Measurements from ENCODE around the gene HOPX.
A peak's percentile ranks its signal among the peaks of the same experiment; 100 is the strongest.

The HOPX gene

DNA sequence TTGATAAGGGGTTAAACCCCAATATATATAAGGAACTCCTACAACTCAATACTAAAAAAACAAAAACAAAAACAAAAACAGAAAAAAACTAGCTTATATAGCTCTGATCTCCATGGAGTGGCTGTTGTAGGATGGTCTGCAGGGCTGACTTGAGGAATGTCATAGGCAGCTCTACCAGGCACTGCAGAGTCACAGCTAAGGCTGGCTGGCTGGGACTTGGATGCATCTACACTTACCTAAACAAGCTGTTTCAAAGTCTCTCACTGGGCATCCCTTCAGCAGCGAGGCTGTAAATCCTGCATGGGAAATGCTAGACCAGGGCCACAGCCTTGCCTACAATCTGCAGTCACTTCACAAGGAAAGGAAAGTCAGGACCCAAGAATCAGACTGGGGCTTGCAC, 61.3 kb downstream of the HOPX start (continued):
- TF ChIP-seq HOXA7 (CRISPR knock-in tag; IDR thresholded peaks at IDR 0.05; ENCODE audit: borderline replicate concordance) (no peak), TRIM28 (IDR thresholded peaks at IDR 0.05; ENCODE audit: borderline replicate concordance, low read length) (no peak)

DNA sequence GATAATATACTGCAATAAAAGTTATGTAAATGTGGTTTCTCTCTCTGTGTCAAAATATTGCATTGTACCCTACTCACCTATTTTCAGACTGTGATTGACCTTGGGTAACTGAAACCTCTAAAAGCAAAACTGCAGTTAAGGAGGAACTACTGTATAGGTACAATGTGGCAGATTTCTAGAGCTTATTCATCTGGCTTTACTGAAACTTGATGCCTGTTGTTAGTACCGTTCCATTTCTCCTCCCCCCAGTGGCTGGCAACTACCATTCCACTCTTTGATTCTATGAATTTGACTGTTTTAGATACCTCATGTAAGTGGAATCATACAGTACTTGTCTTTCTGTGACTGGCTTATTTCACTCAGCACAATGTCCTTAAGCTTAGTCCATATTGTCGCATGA, 61.9 kb downstream of the HOPX start:
- CTCF ChIA-PET = interaction anchor here (0.5 to 1.2 kb wide), 2 partner anchors 14 to 21 kb away, joined by 3 to 4 read pairs; no protein-coding TSS in a partner anchor
- POLR2A ChIA-PET = interaction anchor here (1.0 kb wide), 1 partner anchor 217 kb away, joined by 3 read pairs; no protein-coding TSS in a partner anchor
- Histone ChIP-seq H3K4me3 (ENCODE audit: low read depth, low read length) (no peak overlapping the region), H3K4me1 (ENCODE audit: control insufficient read depth, insufficient read depth, low read length) (0 out of 2 replicates have a peak, but pooled peaks cover 2% of the 10 kb centered on the region), H3K36me3 (ENCODE audit: control insufficient read depth in 2 of 2, insufficient read depth in 1 of 2, low read length in 2 of 2) (no peaks in the 10 kb centered on the region), H3K9me3 (ENCODE audit: control insufficient read depth, insufficient read depth, low read depth, low read length) (no peaks in the 10 kb centered on the region), H3K27ac (ENCODE audit: extremely low read depth, low read depth, low read length) (no peak overlapping the region)
- TF ChIP-seq, protein P1, sequence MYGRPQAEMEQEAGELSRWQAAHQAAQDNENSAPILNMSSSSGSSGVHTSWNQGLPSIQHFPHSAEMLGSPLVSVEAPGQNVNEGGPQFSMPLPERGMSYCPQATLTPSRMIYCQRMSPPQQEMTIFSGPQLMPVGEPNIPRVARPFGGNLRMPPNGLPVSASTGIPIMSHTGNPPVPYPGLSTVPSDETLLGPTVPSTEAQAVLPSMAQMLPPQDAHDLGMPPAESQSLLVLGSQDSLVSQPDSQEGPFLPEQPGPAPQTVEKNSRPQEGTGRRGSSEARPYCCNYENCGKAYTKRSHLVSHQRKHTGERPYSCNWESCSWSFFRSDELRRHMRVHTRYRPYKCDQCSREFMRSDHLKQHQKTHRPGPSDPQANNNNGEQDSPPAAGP (tag by site-specific recombination; IDR thresholded peaks at IDR 0.05) = no peak
- no peak for TF ChIP-seq ZNF621 (tag by site-specific recombination; IDR thresholded peaks at IDR 0.05)
- no peak for TF ChIP-seq ZNF146 (tag by site-specific recombination; IDR thresholded peaks at IDR 0.05)
- TF ChIP-seq ZNF791 (tag by site-specific recombination; IDR thresholded peaks at IDR 0.05) = no peak
- no peak for TF ChIP-seq ZNF747 (tag by site-specific recombination; IDR thresholded peaks at IDR 0.05)
- TF ChIP-seq TCF7L2 (IDR thresholded peaks at IDR 0.05; ENCODE audit: borderline replicate concordance, low read depth, low read length) = no peak
- no peak for TF ChIP-seq KLF10 (tag by site-specific recombination; IDR thresholded peaks at IDR 0.05)
- TF ChIP-seq, protein P2, sequence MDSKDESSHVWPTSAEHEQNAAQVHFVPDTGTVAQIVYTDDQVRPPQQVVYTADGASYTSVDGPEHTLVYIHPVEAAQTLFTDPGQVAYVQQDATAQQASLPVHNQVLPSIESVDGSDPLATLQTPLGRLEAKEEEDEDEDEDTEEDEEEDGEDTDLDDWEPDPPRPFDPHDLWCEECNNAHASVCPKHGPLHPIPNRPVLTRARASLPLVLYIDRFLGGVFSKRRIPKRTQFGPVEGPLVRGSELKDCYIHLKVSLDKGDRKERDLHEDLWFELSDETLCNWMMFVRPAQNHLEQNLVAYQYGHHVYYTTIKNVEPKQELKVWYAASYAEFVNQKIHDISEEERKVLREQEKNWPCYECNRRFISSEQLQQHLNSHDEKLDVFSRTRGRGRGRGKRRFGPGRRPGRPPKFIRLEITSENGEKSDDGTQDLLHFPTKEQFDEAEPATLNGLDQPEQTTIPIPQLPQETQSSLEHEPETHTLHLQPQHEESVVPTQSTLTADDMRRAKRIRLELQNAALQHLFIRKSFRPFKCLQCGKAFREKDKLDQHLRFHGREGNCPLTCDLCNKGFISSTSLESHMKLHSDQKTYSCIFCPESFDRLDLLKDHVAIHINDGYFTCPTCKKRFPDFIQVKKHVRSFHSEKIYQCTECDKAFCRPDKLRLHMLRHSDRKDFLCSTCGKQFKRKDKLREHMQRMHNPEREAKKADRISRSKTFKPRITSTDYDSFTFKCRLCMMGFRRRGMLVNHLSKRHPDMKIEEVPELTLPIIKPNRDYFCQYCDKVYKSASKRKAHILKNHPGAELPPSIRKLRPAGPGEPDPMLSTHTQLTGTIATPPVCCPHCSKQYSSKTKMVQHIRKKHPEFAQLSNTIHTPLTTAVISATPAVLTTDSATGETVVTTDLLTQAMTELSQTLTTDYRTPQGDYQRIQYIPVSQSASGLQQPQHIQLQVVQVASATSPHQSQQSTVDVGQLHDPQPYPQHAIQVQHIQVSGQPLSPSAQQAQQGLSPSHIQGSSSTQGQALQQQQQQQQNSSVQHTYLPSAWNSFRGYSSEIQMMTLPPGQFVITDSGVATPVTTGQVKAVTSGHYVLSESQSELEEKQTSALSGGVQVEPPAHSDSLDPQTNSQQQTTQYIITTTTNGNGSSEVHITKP (tag by site-specific recombination; IDR thresholded peaks at IDR 0.05) = peak; percentile 50
- TF ChIP-seq KLF7 (tag by site-specific recombination; IDR thresholded peaks at IDR 0.05; ENCODE audit: borderline replicate concordance) = no peak
- TF ChIP-seq, protein P3, sequence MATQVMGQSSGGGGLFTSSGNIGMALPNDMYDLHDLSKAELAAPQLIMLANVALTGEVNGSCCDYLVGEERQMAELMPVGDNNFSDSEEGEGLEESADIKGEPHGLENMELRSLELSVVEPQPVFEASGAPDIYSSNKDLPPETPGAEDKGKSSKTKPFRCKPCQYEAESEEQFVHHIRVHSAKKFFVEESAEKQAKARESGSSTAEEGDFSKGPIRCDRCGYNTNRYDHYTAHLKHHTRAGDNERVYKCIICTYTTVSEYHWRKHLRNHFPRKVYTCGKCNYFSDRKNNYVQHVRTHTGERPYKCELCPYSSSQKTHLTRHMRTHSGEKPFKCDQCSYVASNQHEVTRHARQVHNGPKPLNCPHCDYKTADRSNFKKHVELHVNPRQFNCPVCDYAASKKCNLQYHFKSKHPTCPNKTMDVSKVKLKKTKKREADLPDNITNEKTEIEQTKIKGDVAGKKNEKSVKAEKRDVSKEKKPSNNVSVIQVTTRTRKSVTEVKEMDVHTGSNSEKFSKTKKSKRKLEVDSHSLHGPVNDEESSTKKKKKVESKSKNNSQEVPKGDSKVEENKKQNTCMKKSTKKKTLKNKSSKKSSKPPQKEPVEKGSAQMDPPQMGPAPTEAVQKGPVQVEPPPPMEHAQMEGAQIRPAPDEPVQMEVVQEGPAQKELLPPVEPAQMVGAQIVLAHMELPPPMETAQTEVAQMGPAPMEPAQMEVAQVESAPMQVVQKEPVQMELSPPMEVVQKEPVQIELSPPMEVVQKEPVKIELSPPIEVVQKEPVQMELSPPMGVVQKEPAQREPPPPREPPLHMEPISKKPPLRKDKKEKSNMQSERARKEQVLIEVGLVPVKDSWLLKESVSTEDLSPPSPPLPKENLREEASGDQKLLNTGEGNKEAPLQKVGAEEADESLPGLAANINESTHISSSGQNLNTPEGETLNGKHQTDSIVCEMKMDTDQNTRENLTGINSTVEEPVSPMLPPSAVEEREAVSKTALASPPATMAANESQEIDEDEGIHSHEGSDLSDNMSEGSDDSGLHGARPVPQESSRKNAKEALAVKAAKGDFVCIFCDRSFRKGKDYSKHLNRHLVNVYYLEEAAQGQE (tag by site-specific recombination; IDR thresholded peaks at IDR 0.05) = no peak
- TF ChIP-seq SETDB1 (IDR thresholded peaks at IDR 0.05; ENCODE audit: insufficient read length, low read length) = peak; percentile 11
- TF ChIP-seq ZNF843 (tag by site-specific recombination; IDR thresholded peaks at IDR 0.05) = no peak

DNA sequence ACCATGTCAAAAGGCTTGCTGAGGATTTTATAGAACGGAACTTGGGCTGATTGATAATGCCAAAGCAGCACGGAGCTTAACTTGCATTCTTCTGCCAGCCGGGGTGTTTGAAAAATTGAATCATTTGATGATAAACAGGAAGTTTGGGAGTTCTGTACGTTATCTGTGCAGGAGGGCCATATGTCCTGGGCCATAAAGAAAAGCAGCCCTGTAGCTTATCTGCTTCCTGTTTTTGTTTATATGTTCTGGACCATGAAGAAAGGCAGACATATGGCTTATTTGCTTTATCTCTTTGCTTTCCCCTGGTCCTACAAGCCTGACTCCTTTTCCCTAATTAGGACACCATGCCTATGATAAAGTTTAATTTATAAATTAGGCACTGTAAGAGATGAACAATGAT, 62.4 kb downstream of the HOPX start:
- CTCF ChIA-PET = interaction anchor here (1.2 kb wide), 1 partner anchor 14 kb away, joined by 3 read pairs; no protein-coding TSS in a partner anchor
- POLR2A ChIA-PET = no interaction called here
- TF ChIP-seq ZNF707 (tag by site-specific recombination; IDR thresholded peaks at IDR 0.05) (no peak), SETDB1 (IDR thresholded peaks at IDR 0.05; ENCODE audit: insufficient read length, low read length) (peak; percentile 38)
- Histone ChIP-seq H3K9me3 (ENCODE audit: control insufficient read depth, insufficient read depth, low read depth, low read length) (no peaks in the 10 kb centered on the region), H3K4me3 (ENCODE audit: low read depth, low read length) (no peak overlapping the region), H3K27ac (ENCODE audit: extremely low read depth, low read depth, low read length) (no peak overlapping the region), H3K36me3 (ENCODE audit: control insufficient read depth in 2 of 2, insufficient read depth in 1 of 2, low read length in 2 of 2) (no peaks in the 10 kb centered on the region), H3K4me1 (ENCODE audit: control insufficient read depth, insufficient read depth, low read length) (0 out of 2 replicates have a peak, but pooled peaks cover 2% of the 10 kb centered on the region)
